ENCODE data around the gene CEP164.
"Not testable (repeated sequence)": the region's sequence is repeated elsewhere in the genome, so short reads cannot be mapped to it uniquely, and the experiment has no call there.

CEP164 gene

DNA sequence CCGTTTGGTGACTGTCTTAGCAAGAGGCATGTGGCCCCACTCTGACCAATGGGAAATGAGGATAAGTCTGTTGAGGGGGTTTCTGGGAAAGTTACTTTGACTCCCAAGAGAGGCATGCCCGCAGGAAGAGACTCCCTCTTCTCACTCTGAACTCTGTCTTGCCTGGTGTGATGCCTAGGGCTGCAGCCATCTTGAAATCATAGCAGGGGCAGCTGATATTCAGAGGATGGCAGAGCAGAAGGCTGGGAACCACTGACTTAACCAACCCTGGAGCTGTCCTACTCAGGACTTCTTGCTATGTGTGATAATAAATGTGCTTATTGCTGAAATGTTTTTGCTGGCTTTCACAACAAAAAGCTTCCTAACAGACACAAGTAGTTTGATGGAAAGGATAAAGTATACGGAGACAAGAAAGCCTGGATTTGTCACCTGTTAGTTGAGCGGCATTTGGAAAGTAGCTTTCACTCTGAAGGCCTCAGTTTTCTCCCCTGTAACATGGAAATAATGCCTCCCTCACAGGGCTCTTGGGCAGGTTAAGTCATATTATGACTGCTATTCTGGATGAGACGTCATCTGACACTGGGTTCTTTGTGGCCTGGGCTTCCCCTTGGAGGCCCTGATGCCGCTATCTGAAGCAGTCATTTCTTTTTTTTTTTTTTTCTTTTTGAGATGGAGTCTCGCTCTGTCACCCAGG is 128.5 kb downstream of the CEP164 start:
- intact Hi-C loops (cut with DNase I) = no loop called here
- peak in 1 of 10 donors; percentile 48 for DNase-seq

DNA sequence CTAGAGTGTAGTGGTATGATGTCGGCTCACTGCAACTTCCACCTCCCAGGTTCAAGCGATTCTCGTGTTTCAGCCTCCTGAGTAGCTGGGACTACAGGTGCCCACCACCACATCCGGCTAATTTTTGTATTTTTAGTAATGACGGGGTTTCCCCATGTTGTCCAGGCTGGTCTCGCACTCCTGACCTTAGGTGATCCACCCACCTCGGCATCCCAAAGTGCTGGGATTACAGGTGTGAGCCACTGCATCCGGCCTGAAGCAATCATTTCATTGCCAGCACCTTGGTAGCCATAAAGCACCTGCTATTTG is 129.0 kb downstream of the CEP164 start:
- peak in 1 of 10 donors; percentile 39 for DNase-seq
- intact Hi-C loops (cut with DNase I) = not testable (repeated sequence)

DNA sequence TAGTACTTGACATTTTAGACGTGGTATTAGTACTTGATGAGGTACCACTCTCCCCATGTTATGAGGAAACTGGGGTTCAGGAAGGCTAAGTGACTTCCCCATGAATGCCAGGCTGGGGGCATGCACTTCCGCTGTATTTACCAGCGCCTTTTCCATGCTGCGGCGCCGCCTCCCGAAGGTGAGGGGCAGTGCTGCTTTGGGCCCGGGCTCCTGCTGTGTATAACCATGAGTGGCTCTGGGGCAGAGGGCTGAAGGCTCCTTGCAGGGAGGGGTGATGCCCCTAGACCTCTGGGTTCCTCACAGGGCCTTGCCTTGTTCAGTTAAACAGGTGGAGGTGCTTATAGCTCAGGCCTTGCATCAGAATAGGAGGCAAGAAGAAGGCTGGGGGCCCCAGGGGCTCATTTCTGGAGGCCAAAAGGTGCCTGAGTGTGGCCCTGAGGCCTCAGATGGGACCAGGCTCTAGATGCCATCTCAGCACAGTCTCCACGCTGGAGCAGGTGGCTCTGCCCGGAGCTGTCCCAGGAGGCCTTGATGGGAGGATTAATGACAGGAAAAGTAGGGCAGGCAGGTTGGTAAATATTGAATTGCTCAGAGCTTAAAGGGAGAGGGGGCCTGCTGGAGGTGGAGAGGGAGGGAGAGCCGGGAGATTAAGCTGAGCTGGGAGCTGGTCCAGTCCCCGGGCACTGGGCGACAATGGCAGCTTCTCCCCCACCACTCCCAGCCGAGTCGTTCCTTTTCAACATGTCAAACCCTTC is 129.6 kb downstream of the CEP164 start:
- intact Hi-C loops (cut with DNase I) = no loop called here
- peak in 2 of 10 donors; percentile 55 to 66 for DNase-seq

- peak in 1 of 10 donors; percentile 66 for DNase-seq
- intact Hi-C loops (cut with DNase I) = no loop called here
These were observed 130.2 kb downstream of the CEP164 start for GRCh38 chr11:117457835-117458234.

DNA sequence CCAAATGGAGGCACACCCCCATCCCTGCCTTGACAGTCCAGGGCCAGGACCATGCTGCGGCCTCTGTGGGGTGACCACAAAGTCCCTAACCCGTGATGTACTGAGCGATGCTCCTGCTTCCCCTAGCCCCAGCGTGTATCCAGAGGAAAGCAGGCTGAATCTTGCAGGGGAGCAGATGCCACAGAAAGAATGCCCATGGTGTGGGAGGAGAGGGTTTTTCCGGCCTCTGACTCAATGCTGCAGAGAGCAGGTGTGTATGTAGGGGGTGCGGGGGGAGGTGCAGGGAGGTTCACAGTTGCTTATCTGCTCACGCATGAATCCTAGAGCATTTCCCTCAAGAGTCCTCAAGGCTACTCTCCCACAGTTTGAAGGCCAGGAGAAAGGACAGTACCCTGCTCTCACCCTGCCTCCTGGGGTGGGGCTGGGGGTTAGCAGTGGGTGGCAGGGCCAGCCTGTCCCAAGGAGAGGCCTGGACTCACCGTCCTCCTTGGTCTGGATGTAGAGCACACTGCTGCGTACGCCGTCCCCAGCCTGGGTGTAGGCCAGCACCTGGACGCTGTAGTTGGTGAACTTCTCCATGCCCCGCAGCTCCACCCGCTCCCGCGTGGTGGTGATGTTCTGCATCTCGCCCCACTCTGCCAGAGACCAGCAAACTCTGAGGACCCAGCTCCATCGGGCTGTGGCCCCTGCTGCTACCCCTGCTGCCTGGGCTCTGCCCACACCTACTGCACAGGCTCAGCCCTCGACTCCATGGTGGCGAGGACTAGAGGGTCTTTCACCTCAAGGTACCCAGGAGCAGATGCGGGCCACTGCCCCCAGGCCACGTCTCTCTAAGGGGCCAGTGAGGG is 130.8 kb downstream of the CEP164 start:
- DNase-seq = peak in 2 of 10 donors; percentile 34 to 82
- intact Hi-C loops (cut with DNase I) = no loop called here

GRCh38 chr11:117459123-117459978 is 131.7 kb downstream of the CEP164 start:
- peak in 1 of 10 donors; percentile 75 for DNase-seq
- intact Hi-C loops (cut with DNase I) = no loop called here

DNA sequence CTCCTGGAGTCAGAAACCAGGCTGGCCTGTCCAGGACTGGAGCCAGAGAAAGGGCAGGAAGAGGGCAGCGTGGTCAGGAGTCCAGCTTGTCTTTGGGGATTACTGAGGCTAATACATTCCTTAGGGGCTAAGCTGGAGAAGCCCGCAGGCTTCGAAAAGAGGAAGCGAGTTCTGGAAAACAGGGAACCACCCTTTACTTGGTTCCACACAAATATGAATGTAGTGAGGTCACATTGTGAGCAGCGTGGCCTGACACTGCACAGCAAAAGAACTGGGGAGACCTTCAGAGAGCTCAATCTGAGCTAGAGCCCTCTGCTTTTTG is 132.3 kb downstream of the CEP164 start:
- intact Hi-C loops (cut with DNase I) = no loop called here
- DNase-seq = no peak

GRCh38 chr11:117461396-117462182 is 133.9 kb downstream of the CEP164 start:
- DNase-seq = peak in 3 of 10 donors; percentile 31 to 77 (median 44)
- intact Hi-C loops (cut with DNase I) = no loop called here

DNA sequence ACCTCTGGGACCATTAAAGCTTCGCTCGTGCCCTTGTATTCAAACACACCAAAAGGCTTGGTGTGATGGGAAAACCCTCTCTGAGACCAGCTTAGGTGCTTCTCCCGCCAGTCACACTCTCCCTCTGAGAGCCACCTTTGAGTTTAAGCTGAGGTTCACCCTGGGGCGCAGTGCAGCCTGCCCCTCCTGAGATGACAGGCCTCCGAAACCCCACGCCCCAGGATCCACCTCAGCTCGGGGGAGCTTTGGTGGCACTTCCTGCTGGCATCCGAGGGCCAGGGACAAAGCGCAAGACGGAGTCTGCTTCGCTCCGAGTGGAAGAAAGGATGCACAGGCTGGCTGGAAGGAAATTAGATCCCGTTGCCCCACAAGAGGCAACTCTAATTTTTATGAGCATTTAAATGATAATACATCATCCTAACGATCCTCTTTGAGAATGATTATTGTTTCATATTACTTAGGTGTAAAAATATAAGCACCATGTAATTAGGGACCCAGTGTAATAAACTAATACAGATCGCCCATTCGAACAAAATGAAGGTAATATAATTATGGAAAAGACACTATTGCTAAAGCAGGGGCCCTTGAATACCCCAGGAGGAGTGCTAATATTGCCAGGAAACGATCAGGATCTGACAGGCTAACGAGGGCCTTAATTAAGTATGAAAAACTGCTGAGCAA is 134.7 kb downstream of the CEP164 start:
- DNase-seq = peak in 1 of 10 donors; percentile 2
- intact Hi-C loops (cut with DNase I) = no loop called here

GRCh38 chr11:117462864-117463247 is 135.2 kb downstream of the CEP164 start:
- peak in 1 of 10 donors; percentile 72 for DNase-seq
- intact Hi-C loops (cut with DNase I) = no loop called here

Data from posterior cingulate gyrus (tissue), 11 donors.